Endothelial cell of umbilical vein (primary cell): ENCODE data around the gene RHCG. TPM values are rescaled to one million over a fixed set of nuclear protein-coding genes. Genes with fewer than 3 reads are reported as not detected.

Experiments used
- BruUV-seq: library from RNA; stranded (reverse); fragments of 400-500 nt; replicated peaks from 2 replicates; lab custom pipeline; 2021; lab: Mats Ljungman, UMichigan
- CTCF ChIA-PET: fragments of 300-600, 350-600 bp; sonication (Branson Sonifier 250); formaldehyde crosslinking; loops from one replicate; lab custom pipeline; 2021; ENCODE audit warnings: antibody characterized with exemption, inconsistent platforms; lab: Charles Lee
- POLR2A ChIA-PET: fragments of 300-600, 350-600 bp; sonication (Branson Sonifier 250); formaldehyde crosslinking; loops from one replicate; lab custom pipeline; 2021; ENCODE audit warnings: antibody characterized with exemption, inconsistent platforms; lab: Charles Lee
- DNase-seq: peaks from one replicate; pipeline ENCODE4 v3.0.0-alpha.2; 2011; ENCODE audit warnings: low read depth, low spot score
- FAIRE-seq: peaks from 2 replicates; lab custom pipeline; 2011; peaks lifted over from hg19 to GRCh38; lab: Jason Lieb, UNC
- H2AFZ ChIP-seq: 2 replicates; pipeline ENCODE4 v1.6.0; 2012; ENCODE audit warnings: low read depth, low read length, control low read depth, inconsistent platforms
- H3K27ac ChIP-seq: 2 replicates; pipeline ENCODE4 v1.5.1; 2011; ENCODE audit warnings: low read depth, mild to moderate bottlenecking, control low read depth, low read length, moderate library complexity; ENCODE audit not compliant: insufficient read depth
- H3K27me3 ChIP-seq, 2 experiments: 2 replicates each; pipeline versions ENCODE4 v1.6.0 to v1.6.1; 2011; ENCODE audit warnings: low read length in 2 of 2, mixed read lengths in 1 of 2; ENCODE audit not compliant: control insufficient read depth in 2 of 2, insufficient read depth in 2 of 2
- H3K36me3 ChIP-seq, 2 experiments: 2 replicates in 1 of 2; 3 replicates in 1 of 2; pipeline ENCODE4 v1.5.1; 2011; ENCODE audit warnings: low read length in 2 of 2, mild to moderate bottlenecking in 1 of 2, moderate library complexity in 1 of 2; ENCODE audit not compliant: control insufficient read depth in 2 of 2, insufficient read depth in 2 of 2; ENCODE audit errors: extremely low read depth in 1 of 2
- H3K4me1 ChIP-seq: 3 replicates; pipeline ENCODE4 v1.5.1; 2011; ENCODE audit warnings: mild to moderate bottlenecking, low read length; ENCODE audit not compliant: control insufficient read depth, insufficient read depth; ENCODE audit errors: extremely low read depth
- H3K4me2 ChIP-seq: 2 replicates; pipeline ENCODE4 v1.6.1; 2011; ENCODE audit warnings: low read length, control low read depth, mixed read lengths; ENCODE audit not compliant: insufficient read depth
- H3K4me3 ChIP-seq, 3 experiments: fragments of 200-600 bp in 1 of 3; sonication (generic), shearing (Covaris generic) in 1 of 3; replicated peaks in 1 of 3; 2 replicates each; pipeline ENCODE4 v1.5.1; 2011 to 2016; ENCODE audit warnings: control low read depth in 3 of 3, low read length in 3 of 3, mild to moderate bottlenecking in 2 of 3, inconsistent platforms in 1 of 3, low read depth in 1 of 3, moderate library complexity in 1 of 3; ENCODE audit not compliant: insufficient read depth in 1 of 3
- H3K79me2 ChIP-seq: 2 replicates; pipeline ENCODE4 v1.6.0; 2012; ENCODE audit warnings: low read length, inconsistent platforms; ENCODE audit not compliant: control insufficient read depth, insufficient read depth
- H3K9ac ChIP-seq: replicated peaks from 2 replicates; pipeline ENCODE3; 2011; ENCODE audit warnings: low read length, control low read depth; ENCODE audit not compliant: insufficient read depth; ENCODE audit errors: extremely low read depth
- H3K9me1 ChIP-seq: replicated peaks from 3 replicates; pipeline ENCODE4 v1.6.0; 2011; ENCODE audit warnings: mild to moderate bottlenecking, low read length; ENCODE audit not compliant: control insufficient read depth, insufficient read depth; ENCODE audit errors: extremely low read depth
- H3K9me3 ChIP-seq: replicated peaks from 2 replicates; pipeline ENCODE4 v1.5.1; 2012; ENCODE audit warnings: low read length, inconsistent platforms; ENCODE audit not compliant: control insufficient read depth, insufficient read depth
- H4K20me1 ChIP-seq: replicated peaks from 2 replicates; pipeline ENCODE3; 2011; ENCODE audit warnings: mild to moderate bottlenecking, low read length; ENCODE audit not compliant: control insufficient read depth, insufficient read depth; ENCODE audit errors: extremely low read depth
- EZH2 ChIP-seq: IDR thresholded peaks from 2 replicates; pipeline ENCODE4 v1.6.1; 2012; ENCODE audit warnings: borderline replicate concordance, low read depth, mild to moderate bottlenecking, moderate library complexity, low read length, inconsistent platforms; ENCODE audit not compliant: severe bottlenecking
- FOS ChIP-seq: IDR thresholded peaks from 2 replicates; pipeline ENCODE4 v1.6.1; 2011; ENCODE audit warnings: mild to moderate bottlenecking, low read length, moderate library complexity, borderline replicate concordance; ENCODE audit not compliant: insufficient read depth
- GATA2 ChIP-seq: IDR thresholded peaks from 2 replicates; pipeline ENCODE4 v1.7.0; 2011; ENCODE audit warnings: low read depth, mild to moderate bottlenecking, moderate library complexity, mixed read lengths, low read length; ENCODE audit not compliant: insufficient read length, insufficient read depth
- JUN ChIP-seq: IDR thresholded peaks from 2 replicates; pipeline ENCODE4 v1.6.1; 2011; ENCODE audit warnings: borderline replicate concordance, low read depth; ENCODE audit not compliant: insufficient read length, insufficient read depth
- MYC ChIP-seq: IDR thresholded peaks from one replicate; pipeline ENCODE4 v1.6.1; 2011; ENCODE audit warnings: mild to moderate bottlenecking, low read depth, low read length
- POLR2A ChIP-seq: IDR thresholded peaks from 2 replicates; pipeline ENCODE4 v1.6.1; 2012; ENCODE audit warnings: low read depth, mild to moderate bottlenecking, control low read depth, low read length
- POLR2AphosphoS5 ChIP-seq: IDR thresholded peaks from 2 replicates; pipeline ENCODE4 v1.6.1; 2012; ENCODE audit warnings: low read depth, mild to moderate bottlenecking, control low read depth, low read length, moderate library complexity; ENCODE audit not compliant: insufficient read depth
- dilution Hi-C: fragments of 300-500 bp; cut with MboI; formaldehyde crosslinking; loops from one replicate; pipeline ENCODE4 v1.15.0; 2019; ENCODE audit warnings: low sequenced_read_pairs; ENCODE audit not compliant: extremely low pct_ligation_motif_present
- intact Hi-C: fragments of 100-400 bp; cut with micrococcal nuclease; formaldehyde crosslinking; loops from one replicate; pipeline ENCODE4 v1.10.0; 2022
- polyA plus RNA-seq, 4 experiments: library from polyadenylated mRNA; depleted of rRNA in 3 of 4; stranded (reverse) in 3 of 4; unstranded in 1 of 4; fragments of >200 nt; gene quantifications; 2 replicates each; pipeline versions ENCODE4 v1.2.1 to v1.2.3, GENCODE V29; 2011 to 2012; ENCODE audit warnings: missing spikeins in 1 of 4
- total RNA-seq: library from RNA; stranded (reverse); gene quantifications from 2 replicates; pipeline ENCODE4 v1.2.3, GENCODE V29; 2021
- TF ChIP-seq, protein P1 (sequence below): IDR thresholded peaks from 2 replicates; pipeline ENCODE4 v1.6.1; 2011; ENCODE audit not compliant: insufficient read depth, insufficient read length
- TF ChIP-seq, protein P2 (sequence below), 2 donors: IDR thresholded peaks; 1 replicate in 1 of 2; 2 replicates in 1 of 2; pipeline ENCODE4 v1.5.1; 2011; ENCODE audit warnings: low read length in 2 of 2, mild to moderate bottlenecking in 2 of 2, moderate library complexity in 2 of 2, control low read depth in 1 of 2, inconsistent platforms in 1 of 2, low read depth in 1 of 2; ENCODE audit not compliant: insufficient read depth in 1 of 2; ENCODE audit errors: extremely low read depth in 1 of 2

Gene RHCG
- total and polyA plus RNA-seq, 2 donors (not counting 3 experiments of a cell fraction or from before 2014, with no cell fraction given), result not detected

DNA sequence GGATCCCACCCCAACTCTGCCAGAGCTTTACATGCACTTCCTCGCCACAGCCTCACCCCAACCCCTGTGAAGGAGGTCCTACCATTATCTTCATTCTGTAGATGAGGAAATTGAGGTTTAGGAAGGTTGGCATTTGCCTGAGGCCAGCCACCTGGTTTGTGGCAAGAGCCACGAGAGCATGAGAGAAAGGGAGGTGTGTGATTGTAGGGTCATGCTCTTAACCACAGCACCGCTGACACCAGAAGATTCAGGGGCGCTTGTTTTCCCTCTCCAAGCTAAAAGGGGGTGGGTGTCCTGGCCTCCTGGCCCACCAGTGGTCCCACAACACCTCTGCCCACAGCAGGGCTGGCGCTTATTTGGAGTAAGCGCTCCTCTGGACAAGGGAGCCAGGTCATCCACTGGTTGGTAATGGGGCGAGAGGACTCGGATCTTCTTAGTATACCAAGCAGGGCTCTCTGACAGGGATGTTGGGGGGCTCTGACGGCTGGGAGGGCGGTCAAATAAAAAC lies 691 bp downstream of the RHCG start:
- TF ChIP-seq EZH2 (no peak), MYC (no peak), GATA2 (no peak), FOS (no peak), JUN (no peak), POLR2A (no peak), POLR2AphosphoS5 (no peak)
- TF ChIP-seq, protein P1, sequence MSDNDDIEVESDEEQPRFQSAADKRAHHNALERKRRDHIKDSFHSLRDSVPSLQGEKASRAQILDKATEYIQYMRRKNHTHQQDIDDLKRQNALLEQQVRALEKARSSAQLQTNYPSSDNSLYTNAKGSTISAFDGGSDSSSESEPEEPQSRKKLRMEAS, result no peak
- TF ChIP-seq, protein P2, sequence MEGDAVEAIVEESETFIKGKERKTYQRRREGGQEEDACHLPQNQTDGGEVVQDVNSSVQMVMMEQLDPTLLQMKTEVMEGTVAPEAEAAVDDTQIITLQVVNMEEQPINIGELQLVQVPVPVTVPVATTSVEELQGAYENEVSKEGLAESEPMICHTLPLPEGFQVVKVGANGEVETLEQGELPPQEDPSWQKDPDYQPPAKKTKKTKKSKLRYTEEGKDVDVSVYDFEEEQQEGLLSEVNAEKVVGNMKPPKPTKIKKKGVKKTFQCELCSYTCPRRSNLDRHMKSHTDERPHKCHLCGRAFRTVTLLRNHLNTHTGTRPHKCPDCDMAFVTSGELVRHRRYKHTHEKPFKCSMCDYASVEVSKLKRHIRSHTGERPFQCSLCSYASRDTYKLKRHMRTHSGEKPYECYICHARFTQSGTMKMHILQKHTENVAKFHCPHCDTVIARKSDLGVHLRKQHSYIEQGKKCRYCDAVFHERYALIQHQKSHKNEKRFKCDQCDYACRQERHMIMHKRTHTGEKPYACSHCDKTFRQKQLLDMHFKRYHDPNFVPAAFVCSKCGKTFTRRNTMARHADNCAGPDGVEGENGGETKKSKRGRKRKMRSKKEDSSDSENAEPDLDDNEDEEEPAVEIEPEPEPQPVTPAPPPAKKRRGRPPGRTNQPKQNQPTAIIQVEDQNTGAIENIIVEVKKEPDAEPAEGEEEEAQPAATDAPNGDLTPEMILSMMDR (IDR thresholded peaks at IDR 0.05; ENCODE audit: extremely low read depth in 1 of 2, insufficient read depth in 1 of 2, low read depth in 1 of 2, low read length in 2 of 2), result no peak
- Histone ChIP-seq H3K9ac (no peak overlapping the region), H3K27ac (no peak overlapping the region), H3K79me2 (no peaks in the 10 kb centered on the region), H3K36me3 (no peaks in the 10 kb centered on the region), H3K4me2 (no peak overlapping the region), H3K4me1 (no peaks in the 10 kb centered on the region), H3K9me3 (no peaks in the 10 kb centered on the region), H3K9me1 (no peaks in the 10 kb centered on the region), H2AFZ (no peak overlapping the region), H3K4me3 (no peak overlapping the region), H3K27me3 (peaks cover 16 to 18% of the 10 kb centered on the region in 2 experiments), H4K20me1 (no peaks in the 10 kb centered on the region)
- no peak for DNase-seq
- dilution Hi-C loops (no loop called here), intact Hi-C loops (loop anchor here (1.0 kb wide), 1 partner anchor 61 kb away; no protein-coding TSS in a partner anchor)
- no TSS peak for BruUV-seq
- ChIA-PET CTCF (interaction anchor here (1.8 to 2.7 kb wide), 4 partner anchors 14 to 137 kb away, joined by 3 to 9 read pairs (median 6); no protein-coding TSS in a partner anchor), POLR2A (no interaction called here)
- no peak for FAIRE-seq
